ENCODE measurements around the gene C15orf62. TPM values are rescaled to one million over a fixed set of nuclear protein-coding genes. Genes with fewer than 3 reads are reported as not detected.

Gene C15orf62
- total RNA-seq, 4 donors from 2014 or later = 0.19 to 1.3 (median 0.50) TPM; not detected in 1

- ATAC-seq (ENCODE audit: low FRiP score) (no peak), DNase-seq (ENCODE audit: low spot score) (no peak)
- no peak for TF ChIP-seq CTCF (IDR thresholded peaks at IDR 0.05)
Measured at GRCh38 chr15:40764629-40765103, 5.1 kb upstream of the C15orf62 start.

DNA sequence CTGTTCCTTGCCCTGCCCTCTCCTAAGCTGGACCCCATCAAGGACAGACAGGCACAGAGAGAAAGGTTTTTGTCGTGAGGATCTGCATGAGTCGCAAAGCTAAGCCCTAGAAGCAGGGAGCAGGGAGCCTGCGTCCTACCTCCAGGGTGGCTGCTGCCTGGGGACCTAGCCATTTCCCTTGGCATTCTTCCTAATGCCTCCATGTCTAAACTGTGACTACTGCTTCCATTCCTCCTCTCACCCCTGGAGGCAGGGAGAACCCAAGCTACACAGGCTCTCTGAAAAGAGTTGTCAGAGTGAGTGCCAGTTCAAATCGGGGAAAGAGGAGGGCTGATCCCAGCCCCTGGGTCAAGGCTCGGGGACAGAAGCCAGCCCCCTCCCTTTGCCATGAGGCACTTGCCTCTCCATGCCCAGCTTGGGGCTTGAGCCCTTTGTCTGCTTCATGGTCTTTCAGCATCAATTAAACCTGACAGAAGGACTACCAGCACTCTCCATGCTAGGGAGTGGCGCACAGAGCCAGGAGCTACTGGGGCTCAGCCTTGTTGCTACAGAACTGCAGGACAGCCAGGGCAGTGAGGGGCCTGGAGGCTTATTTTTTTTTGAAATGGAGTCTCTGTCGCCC lies 3.5 kb upstream of the C15orf62 start:
- DNase-seq (ENCODE audit: low spot score) (no peak), ATAC-seq (ENCODE audit: low FRiP score) (no peak)
- TF ChIP-seq CTCF (IDR thresholded peaks at IDR 0.05) = no peak

- DNase-seq (ENCODE audit: low spot score) (no peak), ATAC-seq (ENCODE audit: low FRiP score) (no peak)
- no peak for TF ChIP-seq CTCF (IDR thresholded peaks at IDR 0.05)
Measured at GRCh38 chr15:40766906-40767837, 2.6 kb upstream of the C15orf62 start.

DNA sequence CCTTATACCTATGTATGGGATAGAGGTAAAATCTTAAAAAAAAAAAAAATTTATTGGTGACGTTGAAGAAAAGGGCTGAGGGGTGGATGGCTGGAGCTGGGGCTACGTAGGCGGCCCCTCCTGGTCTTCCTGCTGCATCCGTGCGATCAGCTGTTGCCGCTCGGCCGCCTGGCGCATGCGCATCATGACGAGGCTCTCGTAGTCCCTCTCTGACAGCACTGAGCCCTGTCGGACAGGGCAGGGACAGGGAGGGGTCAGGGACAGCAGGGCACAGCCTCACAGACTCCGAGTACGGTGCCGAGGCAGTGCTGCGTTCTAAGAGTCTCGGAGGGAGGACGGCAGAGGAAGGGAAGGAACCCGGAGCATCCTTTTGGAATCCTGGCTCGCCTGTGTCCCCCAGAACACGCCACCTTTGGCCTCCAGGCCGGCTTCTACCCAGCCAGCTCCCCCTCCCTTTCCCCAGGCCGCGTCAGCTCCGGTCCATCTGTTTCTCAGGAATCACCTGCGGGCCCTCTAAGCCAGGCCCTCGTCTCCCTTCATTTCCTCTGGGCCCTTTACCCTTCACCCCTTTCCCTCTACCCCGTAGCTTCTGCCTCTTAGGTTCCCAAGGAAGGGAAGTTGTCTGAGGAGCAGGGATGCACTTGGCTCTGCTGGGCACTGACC lies 1.8 kb upstream of the C15orf62 start:
- DNase-seq (ENCODE audit: low spot score) (no peak), ATAC-seq (ENCODE audit: low FRiP score) (no peak)
- TF ChIP-seq CTCF (IDR thresholded peaks at IDR 0.05) = no peak

GRCh38 chr15:40768521-40769273 lies 1.1 kb upstream of the C15orf62 start:
- no peak for ATAC-seq (ENCODE audit: low FRiP score)
- no peak for DNase-seq (ENCODE audit: low spot score)
- TF ChIP-seq CTCF (IDR thresholded peaks at IDR 0.05) = no peak

DNA sequence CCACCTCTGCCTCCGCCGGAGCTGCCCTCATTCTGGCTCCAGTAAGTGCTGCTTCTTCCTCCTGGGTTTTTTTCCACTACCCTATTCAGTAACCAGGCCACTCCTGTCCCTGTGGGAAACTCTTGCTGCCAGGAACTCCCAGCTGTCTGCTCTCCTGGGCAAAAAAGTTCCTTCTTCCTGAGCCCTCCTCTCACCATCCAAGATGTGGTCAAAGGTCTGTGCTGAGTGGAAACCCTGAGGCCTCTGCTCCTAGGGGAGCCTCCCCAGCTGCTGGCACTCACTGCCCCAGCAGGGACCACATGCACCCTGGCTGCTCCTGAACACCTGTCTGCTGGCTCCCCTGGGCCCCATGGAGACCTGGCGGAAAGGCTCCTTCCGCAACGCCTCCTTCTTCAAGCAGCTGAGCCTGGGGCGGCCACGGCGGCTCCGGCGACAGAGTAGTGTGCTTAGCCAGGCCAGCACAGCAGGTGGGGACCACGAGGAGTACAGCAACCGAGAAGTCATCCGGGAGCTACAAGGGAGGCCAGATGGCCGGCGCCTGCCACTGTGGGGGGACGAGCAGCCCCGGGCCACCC lies 454 bp downstream of the C15orf62 start:
- no peak for TF ChIP-seq CTCF (IDR thresholded peaks at IDR 0.05)

More for the DNA sequence above, 454 bp downstream of the C15orf62 start:
- no peak for ATAC-seq (ENCODE audit: low FRiP score)
- no peak for DNase-seq (ENCODE audit: low spot score)

Data from omental fat pad (tissue), 4 donors.